Measurements from ENCODE around the gene SUGCT.

Gene SUGCT

GRCh38 chr7:40780460-40780859 lies 645.7 kb downstream of the SUGCT start:
- DNase-seq (ENCODE audit: extremely low read depth, low read depth): no peak
- TF ChIP-seq CTCF (IDR thresholded peaks at IDR 0.05; ENCODE audit: low read depth, low read length, missing control alignments): no peak
- H3K4me3 ChIP-seq (replicated peaks; ENCODE audit: low read depth, low read length): no peak overlapping the region

DNA sequence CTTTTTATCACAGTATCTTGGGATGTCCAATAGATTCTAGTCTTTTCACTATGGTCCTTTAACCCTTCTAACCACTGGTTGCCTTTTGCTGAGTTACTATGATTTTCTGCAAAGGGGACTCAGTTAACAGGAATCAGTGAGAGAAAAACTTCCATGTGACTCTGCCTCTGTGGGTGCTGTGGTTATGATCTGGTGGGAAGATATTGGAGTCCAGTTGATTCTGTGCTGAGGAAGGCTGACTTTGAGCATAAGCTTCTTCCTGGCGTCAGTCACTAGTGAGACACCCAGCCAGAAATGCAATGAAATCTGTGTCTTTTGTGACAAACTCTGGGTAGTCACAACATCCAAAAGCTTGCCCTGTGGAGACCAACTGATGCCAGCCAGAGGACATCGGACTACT lies 648.0 kb downstream of the SUGCT start:
- no peak overlapping the region for H3K4me3 ChIP-seq (replicated peaks; ENCODE audit: low read depth, low read length)
- no peak for TF ChIP-seq CTCF (IDR thresholded peaks at IDR 0.05; ENCODE audit: low read depth, low read length, missing control alignments)
- DNase-seq (ENCODE audit: extremely low read depth, low read depth): no peak

DNA sequence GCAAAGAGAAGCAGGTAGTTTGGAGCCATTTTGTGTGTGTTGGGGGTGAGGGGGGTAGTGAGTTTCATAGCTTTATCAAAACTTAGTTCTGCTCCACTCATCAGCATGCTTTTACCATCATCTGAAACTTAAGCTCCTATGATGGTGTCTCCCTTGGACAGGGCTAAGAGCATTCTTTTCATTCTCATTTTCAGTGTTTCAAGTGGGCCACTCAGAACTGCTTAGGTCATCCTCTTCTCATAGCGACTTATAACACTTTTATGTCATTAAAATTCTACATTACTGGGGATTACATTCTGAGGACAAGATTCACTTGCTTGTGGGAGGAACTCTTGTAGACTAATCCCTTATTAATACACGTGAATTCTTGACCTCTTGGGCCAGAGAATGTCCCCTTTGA lies 649.4 kb downstream of the SUGCT start:
- H3K4me3 ChIP-seq (replicated peaks; ENCODE audit: low read depth, low read length): no peak overlapping the region
- DNase-seq (ENCODE audit: extremely low read depth, low read depth): no peak
- TF ChIP-seq CTCF (IDR thresholded peaks at IDR 0.05; ENCODE audit: low read depth, low read length, missing control alignments): no peak

- no peak for DNase-seq (ENCODE audit: extremely low read depth, low read depth)
- no peak overlapping the region for H3K4me3 ChIP-seq (replicated peaks; ENCODE audit: low read depth, low read length)
- TF ChIP-seq CTCF (IDR thresholded peaks at IDR 0.05; ENCODE audit: low read depth, low read length, missing control alignments): no peak
Observed at GRCh38 chr7:40786909-40787308, 652.1 kb downstream of the SUGCT start.

DNA sequence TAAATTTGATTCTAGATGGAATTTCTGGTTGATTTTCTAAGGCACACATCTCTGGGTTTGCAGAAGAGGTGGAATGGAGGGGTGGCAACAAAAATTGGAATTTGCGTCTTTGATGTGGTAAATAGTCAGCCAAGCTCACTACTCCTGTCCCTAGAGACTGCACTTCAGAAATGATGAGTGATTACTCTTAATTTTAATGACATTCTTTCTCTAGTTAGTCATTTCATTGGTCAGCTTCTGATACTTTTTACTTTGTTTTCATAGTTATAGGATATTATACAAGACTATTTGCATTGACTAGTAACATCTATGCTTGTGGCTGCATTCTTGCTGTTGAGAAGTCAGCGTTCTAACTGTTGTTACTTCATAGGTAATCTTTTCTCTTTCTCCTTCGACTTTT lies 658.3 kb downstream of the SUGCT start:
- H3K4me3 ChIP-seq (replicated peaks; ENCODE audit: low read depth, low read length): no peak overlapping the region
- DNase-seq (ENCODE audit: extremely low read depth, low read depth): no peak
- TF ChIP-seq CTCF (IDR thresholded peaks at IDR 0.05; ENCODE audit: low read depth, low read length, missing control alignments): no peak

GRCh38 chr7:40795607-40796006 lies 660.8 kb downstream of the SUGCT start:
- TF ChIP-seq CTCF (IDR thresholded peaks at IDR 0.05; ENCODE audit: low read depth, low read length, missing control alignments): no peak
- no peak overlapping the region for H3K4me3 ChIP-seq (replicated peaks; ENCODE audit: low read depth, low read length)
- no peak for DNase-seq (ENCODE audit: extremely low read depth, low read depth)

- H3K4me3 ChIP-seq (replicated peaks; ENCODE audit: low read depth, low read length): no peak overlapping the region
- DNase-seq (ENCODE audit: extremely low read depth, low read depth): no peak
- no peak for TF ChIP-seq CTCF (IDR thresholded peaks at IDR 0.05; ENCODE audit: low read depth, low read length, missing control alignments)
Observed at GRCh38 chr7:40796723-40797122, 661.9 kb downstream of the SUGCT start.
